OCI-LY3 (cell line): ENCODE data around the gene UNC79.
A peak's percentile ranks its signal among the peaks of the same experiment; 100 is the strongest.
"Not testable (repeated sequence)": the region's sequence is repeated elsewhere in the genome, so short reads cannot be mapped to it uniquely, and the experiment has no call there.

Source experiments
- H2AFZ ChIP-seq: fragments of 200-600, 300-600 bp; shearing (Covaris generic); 2 replicates; pipeline ENCODE4 v1.6.0; 2014; ENCODE audit warnings: antibody characterized with exemption, low read depth, low read length
- H3K27ac ChIP-seq: fragments of 200-600, 300-600 bp; sonication (generic); 2 replicates; pipeline ENCODE4 v1.5.1; 2014; ENCODE audit warnings: mild to moderate bottlenecking, low read length, moderate library complexity, mixed read lengths
- H3K27me3 ChIP-seq: fragments of 200-600, 300-600 bp; sonication (generic); 2 replicates; pipeline ENCODE4 v1.6.1; 2014; ENCODE audit warnings: low read depth, low read length, mixed read lengths
- H3K36me3 ChIP-seq: fragments of 200-600, 300-600 bp; sonication (generic); replicated peaks from 2 replicates; pipeline ENCODE3; 2014; ENCODE audit warnings: low read depth, low read length, mixed read lengths
- H3K4me1 ChIP-seq: fragments of 300-600, 200-600 bp; sonication (generic); 2 replicates; pipeline ENCODE4 v1.6.1; 2014; ENCODE audit warnings: low read length, mixed read lengths
- H3K4me2 ChIP-seq: fragments of 200-600, 300-600 bp; sonication (generic); 2 replicates; pipeline ENCODE4 v1.6.1; 2014; ENCODE audit warnings: low read length, mixed read lengths
- H3K4me3 ChIP-seq: fragments of 300-600, 200-600 bp; sonication (generic); 2 replicates; pipeline ENCODE4 v1.5.1; 2014; ENCODE audit warnings: antibody characterized with exemption, mild to moderate bottlenecking, low read length, moderate library complexity
- H3K79me2 ChIP-seq: fragments of 300-600, 200-600 bp; shearing (Covaris generic); 2 replicates; pipeline ENCODE4 v1.6.1; 2014; ENCODE audit warnings: mild to moderate bottlenecking, low read length, mixed read lengths
- H3K9ac ChIP-seq: fragments of 300-600, 200-600 bp; shearing (Covaris generic); 2 replicates; pipeline ENCODE4 v1.6.0; 2014; ENCODE audit warnings: mild to moderate bottlenecking, low read length, moderate library complexity
- H3K9me3 ChIP-seq: fragments of 200-600, 300-600 bp; shearing (Covaris generic); 2 replicates; pipeline ENCODE4 v1.6.1; 2014; ENCODE audit warnings: low read length, mixed read lengths; ENCODE audit not compliant: insufficient read depth
- H4K20me1 ChIP-seq: fragments of 200-600, 300-600 bp; sonication (generic); 2 replicates; pipeline ENCODE4 v1.6.1; 2016; ENCODE audit warnings: low read length, mixed read lengths; ENCODE audit not compliant: insufficient read depth
- CTCF ChIP-seq: fragments of 200-600, 300-600 bp; sonication (generic); IDR thresholded peaks from 2 replicates; pipeline ENCODE4 v1.5.1; 2014; ENCODE audit warnings: antibody characterized with exemption, low read length, low read depth
- EZH2phosphoT487 ChIP-seq: fragments of 200-600 bp; shearing (Covaris generic); IDR thresholded peaks from 2 replicates; pipeline ENCODE4 v1.6.1; 2018; ENCODE audit warnings: antibody characterized with exemption, mixed run types, low read depth

Gene UNC79

GRCh38 chr14:93430315-93431035 is at the start of gene UNC79:
Gene UNC79, plus strand, starts transcription at chr14:93430939. Its CDS starts 91 bp downstream, at chr14:93431030.
- no peak within 1 kb of the TSS for H3K4me3 ChIP-seq
- no peak within 1 kb of the TSS for H2AFZ ChIP-seq
- no peak within 1 kb of the TSS for H3K27ac ChIP-seq
- no peaks in the 10 kb centered on the region for H3K27me3 ChIP-seq
- no peaks in the 10 kb centered on the region for H4K20me1 ChIP-seq
- H3K79me2 ChIP-seq, result no peaks in the 10 kb centered on the region
- TF ChIP-seq EZH2phosphoT487, result no peak
- TF ChIP-seq CTCF, result no peak
- no peak within 1 kb of the TSS for H3K4me2 ChIP-seq
- H3K9me3 ChIP-seq, result peaks cover 6% of the 10 kb centered on the region
- no peaks in the 10 kb centered on the region for H3K36me3 ChIP-seq
- no peaks in the 10 kb centered on the region for H3K4me1 ChIP-seq
- no peak within 1 kb of the TSS for H3K9ac ChIP-seq

- Histone ChIP-seq H3K79me2 (no peaks in the 10 kb centered on the region), H3K9ac (no peak overlapping the region), H3K27ac (no peak overlapping the region), H3K36me3 (no peaks in the 10 kb centered on the region), H4K20me1 (no peaks in the 10 kb centered on the region), H3K27me3 (no peaks in the 10 kb centered on the region), H3K4me3 (no peak overlapping the region), H3K9me3 (no peaks in the 10 kb centered on the region), H3K4me2 (no peak overlapping the region), H2AFZ (no peak overlapping the region), H3K4me1 (peaks cover 14% of the 10 kb centered on the region)
- TF ChIP-seq CTCF, result peak; percentile 40
- TF ChIP-seq EZH2phosphoT487, result no peak
These were observed 49.1 kb upstream of the UNC79 start for GRCh38 chr14:93381644-93382043.

GRCh38 chr14:93384256-93384655 is 46.5 kb upstream of the UNC79 start:
- not testable (repeated sequence) for H3K4me2 ChIP-seq, H3K36me3 ChIP-seq, H3K79me2 ChIP-seq, H3K27ac ChIP-seq, H4K20me1 ChIP-seq, H3K9ac ChIP-seq, H3K4me3 ChIP-seq, H3K9me3 ChIP-seq, H3K27me3 ChIP-seq, H2AFZ ChIP-seq
- peaks cover 14% of the 10 kb centered on the region for H3K4me1 ChIP-seq

- TF ChIP-seq CTCF, result no peak
- TF ChIP-seq EZH2phosphoT487, result no peak
- Histone ChIP-seq H3K4me3 (no peak overlapping the region), H3K27me3 (no peaks in the 10 kb centered on the region), H3K4me2 (no peak overlapping the region), H3K9me3 (0 out of 2 replicates have a peak, but pooled peaks cover 8% of the 10 kb centered on the region), H3K79me2 (no peaks in the 10 kb centered on the region), H3K27ac (no peak overlapping the region), H3K4me1 (no peaks in the 10 kb centered on the region; the same call in 1 of the 2 replicates), H3K9ac (no peak overlapping the region), H3K36me3 (no peaks in the 10 kb centered on the region), H4K20me1 (no peaks in the 10 kb centered on the region), H2AFZ (no peak overlapping the region)
These were observed 35.5 kb upstream of the UNC79 start for GRCh38 chr14:93395231-93395630.
